ENCODE data around the gene WFS1. TPM values are rescaled to one million over a fixed set of nuclear protein-coding genes. Genes with fewer than 3 reads are reported as not detected.

Gene WFS1
- total and polyA plus RNA-seq, 2 of the 4 experiments (the other 2 are of a cell fraction): 9.7 to 42.4 TPM

DNA sequence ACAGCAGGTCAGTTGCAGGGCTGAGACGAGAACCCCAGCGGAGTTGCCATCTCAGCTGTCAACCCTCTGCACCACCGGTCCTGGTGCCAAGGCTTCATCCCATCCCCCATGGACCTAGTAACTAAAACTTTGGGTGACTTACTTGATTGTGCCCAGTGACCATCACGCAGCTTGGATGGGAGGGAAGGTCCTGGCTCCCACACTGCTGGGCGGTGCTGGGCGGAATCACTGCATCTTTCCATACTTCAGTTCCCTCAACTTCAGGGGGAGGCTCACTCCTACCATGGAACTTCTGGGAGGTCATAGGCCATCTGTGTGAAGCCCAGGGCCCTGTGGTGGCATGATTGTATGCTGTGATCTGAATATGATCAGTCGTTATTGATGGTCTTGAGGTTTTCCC is 43.1 kb upstream of the WFS1 start:
- Histone ChIP-seq H3K4ac (ENCODE audit: low read depth, low read length) (no peak overlapping the region), H3K23ac (ENCODE audit: low read depth, low read length) (no peak overlapping the region), H2BK5ac (ENCODE audit: low read depth, low read length, poor library complexity, severe bottlenecking) (no peak overlapping the region), H3K4me3 (ENCODE audit: insufficient read depth, low read depth, low read length) (no peak overlapping the region), H3K14ac (replicated peaks; ENCODE audit: low read depth, low read length) (no peak overlapping the region), H4K91ac (ENCODE audit: insufficient read depth, low read depth, low read length) (no peak overlapping the region), H3K9ac (ENCODE audit: low read depth, low read length) (no peak overlapping the region), H2AFZ (replicated peaks; ENCODE audit: low read length, poor library complexity) (no peak overlapping the region), H3K27me3 (ENCODE audit: control insufficient read depth, insufficient read depth, low read length) (peaks cover 3% of the 10 kb centered on the region; the same call in 1 of the 2 replicates), H3K27ac (ENCODE audit: insufficient read depth, low read length) (no peak overlapping the region), H3K18ac (ENCODE audit: low read depth, low read length) (no peak overlapping the region), H3K4me1 (ENCODE audit: control insufficient read depth, insufficient read depth, low read length) (no peaks in the 10 kb centered on the region), H3K4me2 (ENCODE audit: low read depth, low read length) (no peak overlapping the region), H4K8ac (ENCODE audit: low read depth in 2 of 2, low read length in 2 of 2) (no peak overlapping the region), H3K9me1 (ENCODE audit: insufficient read depth, low read length) (no peaks in the 10 kb centered on the region), H4K20me1 (ENCODE audit: insufficient read depth, low read length) (no peaks in the 10 kb centered on the region), H2AK5ac (ENCODE audit: low read depth, low read length) (no peak overlapping the region), H2BK20ac (ENCODE audit: low read depth, low read length) (no peak overlapping the region), H3K56ac (ENCODE audit: extremely low read depth, insufficient read depth, low read length) (no peak overlapping the region), H3K36me3 (ENCODE audit: control insufficient read depth, insufficient read depth, low read length) (no peaks in the 10 kb centered on the region), H3K9me3 (ENCODE audit: control insufficient read depth, insufficient read depth, low read length) (peaks cover 5% of the 10 kb centered on the region), H2BK15ac (ENCODE audit: low read depth, low read length) (no peak overlapping the region), H4K5ac (ENCODE audit: low read depth, low read length) (no peak overlapping the region), H2AK9ac (replicated peaks; ENCODE audit: low read depth, low read length, poor library complexity) (no peak overlapping the region), H2BK120ac (ENCODE audit: low read depth, low read length) (no peak overlapping the region), H3K79me1 (ENCODE audit: low read depth in 1 of 2, low read length in 2 of 2) (no peaks in the 10 kb centered on the region)
- BruUV-seq (replicated peaks): no TSS peak
- DNase-seq (no peak), ATAC-seq (ENCODE audit: low read depth) (no peak)
- intact Hi-C loops (cut with micrococcal nuclease): no loop called here
- POLR2A ChIA-PET (ENCODE audit: unreplicated experiment): no interaction called here
- CTCF ChIA-PET: no interaction called here
- dilution Hi-C loops (cut with HindIII; ENCODE audit: low sequenced_read_pairs, unreplicated experiment): no loop called here
- 39% methylated on average over 2 of the region's 7 CpGs; no CpG with 5 or more reads in 1 of the 2 experiments for WGBS, 2 experiments (ENCODE audit: extremely low coverage in 2 of 2, insufficient read length in 1 of 2)
- in situ Hi-C loops (cut with MboI; ENCODE audit: low sequenced_read_pairs): no loop called here
- TF ChIP-seq, protein P1, sequence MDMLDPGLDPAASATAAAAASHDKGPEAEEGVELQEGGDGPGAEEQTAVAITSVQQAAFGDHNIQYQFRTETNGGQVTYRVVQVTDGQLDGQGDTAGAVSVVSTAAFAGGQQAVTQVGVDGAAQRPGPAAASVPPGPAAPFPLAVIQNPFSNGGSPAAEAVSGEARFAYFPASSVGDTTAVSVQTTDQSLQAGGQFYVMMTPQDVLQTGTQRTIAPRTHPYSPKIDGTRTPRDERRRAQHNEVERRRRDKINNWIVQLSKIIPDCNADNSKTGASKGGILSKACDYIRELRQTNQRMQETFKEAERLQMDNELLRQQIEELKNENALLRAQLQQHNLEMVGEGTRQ (IDR thresholded peaks at IDR 0.05; ENCODE audit: low read depth, low read length): no peak
- no peak for TF ChIP-seq RCOR1 (IDR thresholded peaks at IDR 0.05; ENCODE audit: insufficient replicate concordance, low read length)
- no peak for TF ChIP-seq RFX5 (IDR thresholded peaks at IDR 0.05; ENCODE audit: low read depth, low read length)
- no peak for TF ChIP-seq FOS (IDR thresholded peaks at IDR 0.05; ENCODE audit: low read depth, low read length)
- no peak for TF ChIP-seq MAZ (IDR thresholded peaks at IDR 0.05; ENCODE audit: borderline replicate concordance, low read depth, low read length)
- no peak for TF ChIP-seq POLR2A (IDR thresholded peaks at IDR 0.05; ENCODE audit: low read depth, low read length)
- TF ChIP-seq, protein P2, sequence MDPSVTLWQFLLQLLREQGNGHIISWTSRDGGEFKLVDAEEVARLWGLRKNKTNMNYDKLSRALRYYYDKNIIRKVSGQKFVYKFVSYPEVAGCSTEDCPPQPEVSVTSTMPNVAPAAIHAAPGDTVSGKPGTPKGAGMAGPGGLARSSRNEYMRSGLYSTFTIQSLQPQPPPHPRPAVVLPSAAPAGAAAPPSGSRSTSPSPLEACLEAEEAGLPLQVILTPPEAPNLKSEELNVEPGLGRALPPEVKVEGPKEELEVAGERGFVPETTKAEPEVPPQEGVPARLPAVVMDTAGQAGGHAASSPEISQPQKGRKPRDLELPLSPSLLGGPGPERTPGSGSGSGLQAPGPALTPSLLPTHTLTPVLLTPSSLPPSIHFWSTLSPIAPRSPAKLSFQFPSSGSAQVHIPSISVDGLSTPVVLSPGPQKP (IDR thresholded peaks at IDR 0.05; ENCODE audit: borderline replicate concordance, low read depth, low read length): no peak
- TF ChIP-seq, protein P3, sequence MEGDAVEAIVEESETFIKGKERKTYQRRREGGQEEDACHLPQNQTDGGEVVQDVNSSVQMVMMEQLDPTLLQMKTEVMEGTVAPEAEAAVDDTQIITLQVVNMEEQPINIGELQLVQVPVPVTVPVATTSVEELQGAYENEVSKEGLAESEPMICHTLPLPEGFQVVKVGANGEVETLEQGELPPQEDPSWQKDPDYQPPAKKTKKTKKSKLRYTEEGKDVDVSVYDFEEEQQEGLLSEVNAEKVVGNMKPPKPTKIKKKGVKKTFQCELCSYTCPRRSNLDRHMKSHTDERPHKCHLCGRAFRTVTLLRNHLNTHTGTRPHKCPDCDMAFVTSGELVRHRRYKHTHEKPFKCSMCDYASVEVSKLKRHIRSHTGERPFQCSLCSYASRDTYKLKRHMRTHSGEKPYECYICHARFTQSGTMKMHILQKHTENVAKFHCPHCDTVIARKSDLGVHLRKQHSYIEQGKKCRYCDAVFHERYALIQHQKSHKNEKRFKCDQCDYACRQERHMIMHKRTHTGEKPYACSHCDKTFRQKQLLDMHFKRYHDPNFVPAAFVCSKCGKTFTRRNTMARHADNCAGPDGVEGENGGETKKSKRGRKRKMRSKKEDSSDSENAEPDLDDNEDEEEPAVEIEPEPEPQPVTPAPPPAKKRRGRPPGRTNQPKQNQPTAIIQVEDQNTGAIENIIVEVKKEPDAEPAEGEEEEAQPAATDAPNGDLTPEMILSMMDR (conservative IDR thresholded peaks at IDR 0.05; ENCODE audit: low read depth, low read length): no peak
- TF ChIP-seq MXI1 (IDR thresholded peaks at IDR 0.05; ENCODE audit: borderline replicate concordance, low read depth, low read length): no peak

Measured in IMR-90 (cell line).